ENCODE results near the gene EYA2.

Gene EYA2

DNA sequence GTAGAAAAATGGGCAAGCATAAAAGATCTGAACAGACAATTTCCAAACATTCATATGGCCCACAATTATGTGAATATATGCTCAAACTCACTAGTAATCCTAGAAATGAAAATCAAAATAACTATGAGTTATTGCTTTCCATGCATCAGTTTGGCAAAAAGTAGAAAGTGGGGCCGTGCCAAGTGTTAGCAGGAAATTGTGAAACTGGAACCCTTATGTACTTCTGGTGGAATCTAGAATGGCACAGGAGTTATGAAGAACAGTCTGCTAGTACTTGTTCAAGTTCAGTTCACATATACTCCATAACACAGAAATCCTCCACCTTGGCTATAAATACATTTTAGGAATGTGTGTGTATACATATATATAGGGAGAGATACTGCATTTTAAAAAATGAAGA, 89.8 kb downstream of the EYA2 start:
- no peak for DNase-seq

DNA sequence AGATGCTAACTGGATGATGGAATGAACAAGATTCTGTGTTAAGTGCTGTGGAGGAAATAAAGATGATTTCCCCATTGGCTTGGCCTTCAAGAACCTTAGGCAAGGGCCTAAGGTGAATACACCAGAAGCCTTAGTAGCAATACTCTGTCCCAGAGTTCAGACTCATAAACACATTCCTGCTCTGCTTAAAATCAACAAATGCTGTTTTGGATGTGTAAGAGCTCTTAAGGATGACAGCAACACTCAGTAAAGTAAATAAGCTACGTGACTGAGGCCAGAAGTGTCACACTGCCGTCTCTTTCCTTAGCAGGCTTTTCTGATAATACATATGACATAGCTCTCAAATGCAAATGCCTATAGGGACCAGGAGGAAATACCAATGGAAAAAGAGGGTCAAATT, 90.6 kb downstream of the EYA2 start:
- DNase-seq, result no peak

DNA sequence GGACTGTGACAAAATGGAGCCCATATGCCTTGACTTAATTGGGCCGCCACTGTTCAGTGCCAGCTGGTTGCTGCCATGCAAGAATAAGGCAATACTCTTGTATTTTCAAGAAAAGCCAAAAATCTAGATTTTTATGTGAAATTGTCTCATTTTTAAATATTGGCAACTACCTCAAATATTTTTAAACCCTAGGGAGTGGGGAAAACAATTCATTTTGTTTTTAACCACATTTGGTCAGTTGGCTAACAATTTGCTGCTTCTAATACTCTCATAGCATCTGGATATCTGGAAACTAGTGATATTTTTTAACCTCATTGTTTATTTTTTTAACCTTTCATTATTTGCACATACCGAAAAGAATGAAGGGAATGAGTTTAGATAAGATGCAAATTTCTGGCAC, 91.0 kb downstream of the EYA2 start:
- DNase-seq, result no peak

DNA sequence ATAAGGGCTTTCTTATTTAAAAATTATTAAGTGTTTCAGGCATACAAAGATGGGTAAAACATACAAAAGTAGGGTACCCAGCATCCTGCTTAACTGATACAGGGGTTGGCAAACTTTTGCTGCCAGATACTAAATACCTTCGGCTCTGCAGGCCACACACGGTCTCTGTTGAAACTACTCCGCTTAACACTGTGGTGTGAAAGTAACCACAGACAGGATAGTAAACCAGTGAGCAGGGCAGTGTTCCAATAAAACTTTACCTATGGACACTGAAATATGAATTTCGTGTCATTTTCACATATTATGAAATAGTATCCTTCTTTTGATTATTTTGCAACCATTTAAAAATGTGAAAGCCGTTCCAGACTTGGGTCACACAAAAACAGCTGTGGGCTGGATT, 92.4 kb downstream of the EYA2 start:
- DNase-seq, result no peak

DNA sequence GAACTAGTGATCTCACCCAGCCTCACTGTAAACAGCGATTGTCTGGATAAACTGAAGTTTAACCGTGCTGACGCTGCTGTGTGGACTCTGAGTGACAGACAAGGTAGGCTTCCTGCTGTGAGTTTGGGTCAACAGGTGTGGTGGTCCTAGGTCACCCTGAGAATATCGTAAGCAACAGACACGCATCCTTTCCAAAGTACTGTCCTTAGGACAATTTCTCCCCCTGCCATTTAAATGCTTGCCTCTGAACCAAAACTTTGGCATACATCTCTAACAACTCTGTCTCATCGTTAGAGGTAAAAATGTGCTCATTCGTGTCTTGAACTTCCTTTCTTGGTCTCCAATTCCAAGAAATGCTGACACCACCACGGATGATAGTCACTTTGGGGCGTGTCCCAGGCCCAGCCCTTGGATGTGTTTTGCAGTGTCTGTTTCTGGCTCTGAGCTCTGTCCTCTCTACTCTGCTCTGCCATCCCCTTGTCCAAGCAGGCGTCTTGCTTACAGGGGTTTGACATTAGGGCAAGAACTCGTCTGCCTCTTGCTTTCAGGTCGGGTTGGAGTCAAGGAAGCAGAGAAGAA, 95.5 kb downstream of the EYA2 start:
- no peak for DNase-seq

GRCh38 chr20:46990596-46991104, 96.0 kb downstream of the EYA2 start:
- no peak for DNase-seq

- DNase-seq, result no peak
These were observed 96.5 kb downstream of the EYA2 start for GRCh38 chr20:46991168-46991567.

DNA sequence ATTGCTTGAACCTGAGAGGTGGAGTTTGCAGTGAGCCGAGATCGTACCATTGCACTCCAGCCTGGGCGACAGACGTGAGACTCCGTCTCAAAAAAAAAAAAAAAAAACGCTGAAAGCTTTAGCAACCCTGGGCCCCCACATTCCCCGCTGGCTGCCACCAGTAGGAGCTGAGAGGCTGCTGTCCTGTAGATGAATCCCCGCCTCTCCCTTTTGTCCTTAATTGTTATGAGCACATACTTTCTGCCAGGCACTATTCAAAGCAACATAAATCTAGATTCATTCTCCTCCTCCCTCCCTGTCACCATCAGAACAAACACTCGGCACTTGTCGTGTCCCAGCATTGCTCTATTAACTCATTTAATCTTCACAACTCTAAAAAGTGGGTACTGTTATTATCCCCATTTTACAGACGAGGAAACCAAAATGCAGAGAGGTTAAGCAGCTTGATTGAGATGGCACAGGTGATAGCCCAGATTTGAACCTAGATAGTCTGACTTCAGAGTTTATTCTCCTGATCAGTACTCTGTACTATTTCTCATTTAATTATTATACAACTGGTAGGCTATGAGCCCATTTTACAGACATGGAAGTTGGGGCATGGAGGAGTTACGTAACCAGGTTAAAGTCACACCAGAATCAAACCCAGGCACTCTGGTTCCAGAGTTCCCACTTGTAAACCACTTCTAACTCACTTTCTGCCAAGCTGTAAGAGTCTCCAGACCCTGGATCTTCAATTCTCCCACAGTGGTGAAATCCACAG, 97.4 kb downstream of the EYA2 start:
- no peak for DNase-seq

GRCh38 chr20:46992640-46993035, 98.0 kb downstream of the EYA2 start:
- no peak for DNase-seq

- no peak for DNase-seq
These were observed 98.9 kb downstream of the EYA2 start for GRCh38 chr20:46993465-46994095.

DNA sequence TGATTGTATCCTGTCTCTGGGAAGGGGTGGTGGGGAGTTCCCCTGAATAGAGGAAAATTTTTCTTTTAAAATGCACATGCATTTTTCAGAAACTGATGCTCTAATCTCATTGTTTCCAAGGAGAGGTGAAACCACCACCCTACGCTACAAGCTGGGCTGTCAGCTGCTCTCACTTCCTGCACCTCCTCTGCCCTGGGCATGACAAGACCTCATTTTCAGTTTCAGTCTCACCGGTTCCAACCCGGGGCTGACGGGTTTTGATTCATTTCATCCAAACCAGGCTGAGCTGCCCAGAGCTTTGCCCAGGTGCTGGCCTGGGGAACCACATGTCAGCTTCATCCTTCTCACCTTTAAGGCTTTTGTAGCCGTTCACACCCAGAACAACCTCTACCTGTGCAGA, 99.7 kb downstream of the EYA2 start:
- DNase-seq, result no peak

- DNase-seq, result no peak
These were observed 101.0 kb downstream of the EYA2 start for GRCh38 chr20:46995561-46996142.

DNA sequence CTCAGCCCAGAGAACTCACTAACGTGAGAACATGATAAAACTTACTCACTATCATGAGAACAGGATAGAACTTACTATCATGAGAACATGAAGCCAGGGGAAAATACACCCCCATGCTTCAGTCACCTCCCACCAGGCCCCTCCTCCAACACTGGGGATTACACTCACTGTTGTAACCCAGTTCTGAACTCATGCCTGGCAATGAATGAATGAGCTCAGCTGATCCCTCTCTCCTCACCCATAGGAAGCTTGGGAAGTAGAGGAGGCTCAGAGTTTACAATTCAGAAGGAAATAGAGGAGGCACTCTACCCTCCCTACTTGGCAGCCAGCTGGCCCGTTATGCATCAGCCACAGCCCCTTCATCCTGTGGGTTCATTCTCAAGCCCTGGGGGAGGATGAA, 102.5 kb downstream of the EYA2 start:
- DNase-seq, result no peak

DNA sequence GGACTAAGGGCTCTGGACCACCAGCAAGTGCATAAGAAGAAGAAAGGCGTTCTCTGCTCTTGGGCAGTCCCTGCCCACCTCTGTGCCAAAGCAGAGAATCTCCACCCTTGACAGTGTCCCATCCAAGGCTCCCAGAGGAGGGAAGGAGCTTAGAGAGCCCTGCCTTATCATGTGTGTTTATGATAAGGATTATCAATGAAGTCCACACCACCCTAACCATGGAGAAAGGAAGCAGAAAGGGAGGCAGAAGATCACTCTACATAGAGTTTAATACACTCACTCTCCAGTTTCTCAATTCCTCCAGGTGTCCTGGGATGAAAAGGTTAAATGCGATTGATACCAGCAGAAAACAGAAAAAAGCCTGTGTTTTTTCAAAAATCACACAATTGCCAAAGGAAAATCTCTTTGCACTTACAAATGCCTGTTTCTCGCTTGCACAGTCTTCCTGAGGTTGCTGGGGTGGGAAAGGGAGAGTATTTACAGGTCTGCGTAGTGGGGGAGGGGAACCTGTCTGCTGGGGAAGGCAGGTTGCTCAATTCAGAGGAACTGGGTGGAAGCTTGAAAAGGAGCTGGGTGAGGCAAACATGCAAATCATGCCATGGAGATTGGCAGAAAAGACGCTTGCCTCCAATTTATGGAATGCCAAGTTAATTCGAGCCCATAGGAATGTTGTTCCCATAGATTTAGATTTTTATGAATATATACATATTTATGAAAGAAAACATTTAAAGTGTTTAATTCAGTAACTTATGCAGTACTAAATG, 104.0 kb downstream of the EYA2 start:
- no peak for DNase-seq

GRCh38 chr20:46999801-47000465, 105.3 kb downstream of the EYA2 start:
- peak; percentile 73 for DNase-seq

- DNase-seq, result no peak
These were observed 108.6 kb downstream of the EYA2 start for GRCh38 chr20:47003223-47003622.

DNA sequence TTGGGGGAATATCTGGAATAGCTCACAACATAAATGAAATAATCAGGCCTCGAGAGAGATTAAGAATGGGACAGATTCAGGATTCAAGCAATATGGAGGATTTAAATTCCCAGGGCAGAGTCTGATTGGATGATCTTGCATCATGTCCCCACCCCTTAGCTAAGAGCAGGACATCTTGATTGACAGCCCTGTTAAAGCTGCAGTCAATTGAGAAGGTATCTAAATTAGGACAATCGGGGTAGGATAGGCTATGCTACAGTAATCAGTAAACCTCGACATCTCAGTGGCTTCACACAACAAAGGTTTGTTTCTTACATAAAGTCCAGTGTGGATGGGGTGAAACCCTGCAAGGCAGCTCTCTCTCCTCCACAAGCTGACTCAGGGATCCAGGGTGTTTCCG, 109.5 kb downstream of the EYA2 start:
- no peak for DNase-seq

GRCh38 chr20:47007826-47008655, 113.4 kb downstream of the EYA2 start:
- DNase-seq, result no peak

DNA sequence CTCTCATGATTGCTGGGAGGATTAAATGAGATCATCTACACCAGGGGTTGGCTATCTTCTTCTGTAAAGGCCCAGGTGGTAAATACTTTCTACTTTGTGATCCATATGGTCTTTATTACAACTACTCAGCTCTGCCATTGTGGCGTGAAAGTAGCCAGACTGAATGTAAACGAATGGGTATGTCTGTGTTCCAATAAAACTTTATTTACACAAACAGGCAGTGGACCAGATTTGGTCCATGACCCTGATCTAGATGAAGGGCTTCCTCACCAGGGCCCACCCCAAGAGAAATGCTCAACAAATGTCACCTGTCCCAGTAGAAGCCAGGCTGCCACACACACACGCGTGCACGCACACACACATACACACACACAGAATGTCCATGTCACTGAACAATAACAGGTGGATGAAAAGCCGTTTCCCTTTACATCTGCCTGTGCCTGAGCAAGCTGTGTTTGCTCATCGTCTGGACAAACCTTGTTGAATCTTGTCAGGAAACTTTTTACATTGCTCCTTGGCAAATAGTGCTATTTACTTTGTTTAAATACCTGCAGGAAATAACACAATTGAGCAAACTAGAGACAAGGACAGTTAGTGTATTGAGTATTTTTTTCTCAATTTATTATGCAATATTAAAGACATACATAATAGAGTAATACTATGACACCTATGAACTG, 114.3 kb downstream of the EYA2 start:
- DNase-seq, result peak; percentile 20

DNA sequence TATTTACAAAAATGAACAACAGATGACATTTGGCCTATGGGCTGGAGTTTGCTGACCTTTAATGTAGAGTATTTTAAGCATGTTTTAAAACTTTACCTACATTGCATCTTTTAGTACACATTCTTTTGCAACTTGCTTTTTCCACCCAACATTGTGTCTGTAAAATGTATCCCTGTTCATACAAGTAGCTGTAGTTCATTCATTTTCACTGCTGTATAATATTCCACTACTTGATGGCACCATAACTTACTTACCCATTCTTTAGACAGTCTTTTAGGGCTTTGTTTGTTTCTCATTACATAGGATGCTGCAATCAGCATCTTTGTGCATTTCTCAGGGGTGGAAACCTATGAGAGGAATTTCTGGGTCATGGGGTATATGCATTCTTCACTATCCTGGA, 115.1 kb downstream of the EYA2 start:
- DNase-seq, result no peak

GRCh38 chr20:47011984-47012383, 117.3 kb downstream of the EYA2 start:
- no peak for DNase-seq
